ENCODE data around the gene NCAM1. TPM values are rescaled to one million over a fixed set of nuclear protein-coding genes. Genes with fewer than 3 reads are reported as not detected.

NCAM1 gene
- total and polyA plus RNA-seq, 12 donors, result 38.7 to 181 (median 111) TPM

GRCh38 chr11:112962579-112963367 is 1.6 kb downstream of the NCAM1 start:
- Histone ChIP-seq H3K27ac (peak overlapping the region in 3 of 5 donors; percentile 61 to 67 (median 63)), H3K36me3 (replicated peaks in 1 of 2) (no peaks in the 10 kb centered on the region), H3K4me1 (replicated peaks in 1 of 2) (peaks cover 0 to 3% of the 10 kb centered on the region in 2 donors), H3K4me3 (peak overlapping the region; percentile 22 to 67 (median 34)), H3K9me3 (replicated peaks in 1 of 3) (no peaks in the 10 kb centered on the region), H3K27me3 (peaks cover 6% of the 10 kb centered on the region)
- 0 to 3% (median 2%) methylated on average over 14 to 67 of the region's 67 CpGs for WGBS, 4 donors
- peak; percentile 74 to 89 (median 84) for DNase-seq
- TF ChIP-seq CTCF (IDR thresholded peaks at IDR 0.05), result peak in 1 of 6 experiments; percentile 9
- TF ChIP-seq POLR2A (IDR thresholded peaks at IDR 0.05), result peak in 1 of 2 donors; percentile 72
- intact Hi-C loops (cut with DNase I), result no loop called here

GRCh38 chr11:112963368-112963955 is 2.2 kb downstream of the NCAM1 start:
- intact Hi-C loops (cut with DNase I), result no loop called here
- DNase-seq, result peak in 2 of 7 donors; percentile 17 to 36
- no peaks in the 10 kb centered on the region for H3K9me3 ChIP-seq (replicated peaks in 1 of 3)
- peaks cover 0 to 3% of the 10 kb centered on the region in 2 donors for H3K4me1 ChIP-seq (replicated peaks in 1 of 2)
- H3K4me3 ChIP-seq, result peak overlapping the region in 2 of 4 donors; percentile 32 to 67
- no peaks in the 10 kb centered on the region for H3K36me3 ChIP-seq (replicated peaks in 1 of 2)
- peaks cover 6% of the 10 kb centered on the region for H3K27me3 ChIP-seq
- H3K27ac ChIP-seq, result peak overlapping the region in 3 of 5 donors; percentile 36 to 67 (median 63)
- WGBS, 4 donors, result 4 to 13% (median 8%) methylated on average over 15 to 48 of the region's 48 CpGs
- TF ChIP-seq CTCF (IDR thresholded peaks at IDR 0.05), result no peak
- TF ChIP-seq POLR2A (IDR thresholded peaks at IDR 0.05), result no peak

DNA sequence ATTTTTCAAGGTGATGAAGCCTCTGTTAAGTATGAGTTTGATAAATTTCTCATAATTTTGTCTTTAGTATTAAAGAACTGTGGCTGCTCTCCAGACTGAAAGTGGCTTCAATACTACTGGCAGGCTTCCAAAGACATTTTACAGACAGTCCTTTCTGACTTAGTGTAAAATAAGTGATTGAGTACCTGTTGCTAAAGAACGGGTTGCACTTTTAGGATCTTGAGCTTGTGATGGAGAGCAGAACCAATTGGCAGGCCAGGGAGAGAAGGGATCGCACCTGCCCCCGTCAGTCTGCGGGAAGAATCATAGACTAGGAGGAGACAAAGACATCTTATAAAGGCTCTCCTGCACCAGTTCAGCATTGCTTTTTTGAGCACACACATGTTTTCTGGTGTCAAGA is 4.4 kb downstream of the NCAM1 start:
- no peak overlapping the region for H3K4me3 ChIP-seq
- peaks cover 6% of the 10 kb centered on the region for H3K27me3 ChIP-seq
- WGBS, 4 donors, result 58 to 68% (median 65%) methylated on average over 4 of the region's 4 CpGs
- no peaks in the 10 kb centered on the region for H3K36me3 ChIP-seq (replicated peaks in 1 of 2)
- H3K4me1 ChIP-seq (replicated peaks in 1 of 2), result peaks cover 0 to 3% of the 10 kb centered on the region in 2 donors
- intact Hi-C loops (cut with DNase I), result no loop called here
- H3K9me3 ChIP-seq (replicated peaks in 1 of 3), result no peaks in the 10 kb centered on the region
- H3K27ac ChIP-seq, result no peak overlapping the region
- DNase-seq, result no peak
- TF ChIP-seq POLR2A (IDR thresholded peaks at IDR 0.05) (no peak), CTCF (IDR thresholded peaks at IDR 0.05) (no peak)

- Histone ChIP-seq H3K36me3 (replicated peaks in 1 of 2) (no peaks in the 10 kb centered on the region), H3K4me3 (no peak overlapping the region), H3K27me3 (peaks cover 6% of the 10 kb centered on the region), H3K4me1 (replicated peaks in 1 of 2) (peaks cover 0 to 3% of the 10 kb centered on the region in 2 donors), H3K27ac (no peak overlapping the region), H3K9me3 (replicated peaks in 1 of 3) (no peaks in the 10 kb centered on the region)
- no peak for DNase-seq
- intact Hi-C loops (cut with DNase I), result no loop called here
- TF ChIP-seq POLR2A (IDR thresholded peaks at IDR 0.05), result no peak
- no peak for TF ChIP-seq CTCF (IDR thresholded peaks at IDR 0.05)
- WGBS, 4 donors, result 89 to 94% (median 91%) methylated on average over 3 to 4 of the region's 4 CpGs
Measured at GRCh38 chr11:112966561-112966960, 5.3 kb downstream of the NCAM1 start.
